MM.1S (cell line): ENCODE results near the gene PXDC1.

Experiments used
- DNase-seq: peaks from one replicate; pipeline ENCODE4 v3.0.0-alpha.2; 2015
- H2AFZ ChIP-seq: fragments of 300-600 bp; sonication (generic); 2 replicates; pipeline ENCODE4 v1.6.0; 2016; ENCODE audit warnings: antibody characterized with exemption, low read length
- H3F3A ChIP-seq: fragments of 300-600 bp; sonication (generic); 2 replicates; pipeline ENCODE4 v1.6.1; 2016; ENCODE audit warnings: mild to moderate bottlenecking, antibody characterized with exemption, low read length, moderate library complexity, mixed read lengths; ENCODE audit not compliant: insufficient read depth
- H3K27ac ChIP-seq: fragments of 300-600 bp; sonication (generic); 2 replicates; pipeline ENCODE4 v1.5.1; 2016; ENCODE audit warnings: mild to moderate bottlenecking, low read length
- H3K27me3 ChIP-seq: fragments of 300-600 bp; sonication (generic); replicated peaks from 2 replicates; pipeline ENCODE4 v1.6.0; 2016; ENCODE audit warnings: low read length; ENCODE audit not compliant: insufficient read depth
- H3K36me3 ChIP-seq: fragments of 300-600 bp; sonication (generic); replicated peaks from 2 replicates; pipeline ENCODE4 v1.6.1; 2016; ENCODE audit warnings: mild to moderate bottlenecking, low read length, mixed read lengths; ENCODE audit not compliant: insufficient read depth
- H3K4me1 ChIP-seq: fragments of 300-600 bp; sonication (generic); 2 replicates; pipeline ENCODE4 v1.6.1; 2016; ENCODE audit warnings: low read length, mixed read lengths
- H3K4me2 ChIP-seq: fragments of 300-600 bp; sonication (generic); 2 replicates; pipeline ENCODE4 v1.6.0; 2016; ENCODE audit warnings: low read depth, low read length
- H3K4me3 ChIP-seq: fragments of 300-600 bp; sonication (generic); 2 replicates; pipeline ENCODE4 v1.5.1; 2016; ENCODE audit warnings: low read length, mixed read lengths
- H3K79me2 ChIP-seq: fragments of 300-600 bp; sonication (generic); 2 replicates; pipeline ENCODE4 v1.6.1; 2016; ENCODE audit warnings: mixed run types, low read length, mixed read lengths
- H3K9ac ChIP-seq: fragments of 300-600 bp; sonication (generic); 2 replicates; pipeline ENCODE4 v1.6.1; 2016; ENCODE audit warnings: low read length, mixed read lengths
- H3K9me2 ChIP-seq: fragments of 300-600 bp; sonication (generic); replicated peaks from 2 replicates; pipeline ENCODE4 v1.6.1; 2016; ENCODE audit warnings: mild to moderate bottlenecking, low read length, mixed read lengths; ENCODE audit not compliant: insufficient read depth
- H3K9me3 ChIP-seq: fragments of 300-600 bp; sonication (generic); replicated peaks from 2 replicates; pipeline ENCODE4 v1.6.1; 2016; ENCODE audit warnings: mild to moderate bottlenecking, low read length, mixed read lengths; ENCODE audit not compliant: insufficient read depth
- H4K20me1 ChIP-seq: fragments of 300-600 bp; sonication (generic); 2 replicates; pipeline ENCODE4 v1.6.1; 2016; ENCODE audit warnings: mild to moderate bottlenecking, low read length, moderate library complexity, mixed read lengths; ENCODE audit not compliant: insufficient read depth
- CTCF ChIP-seq: fragments of 300-600 bp; sonication (generic); IDR thresholded peaks from 2 replicates; pipeline ENCODE4 v1.5.1; 2016; ENCODE audit warnings: antibody characterized with exemption, low read length, mixed read lengths
- EZH2 ChIP-seq: fragments of 300-600 bp; sonication (generic); optimal IDR thresholded peaks from 2 replicates; pipeline ENCODE3; 2017; ENCODE audit warnings: low read depth, mild to moderate bottlenecking, antibody characterized with exemption, low read length, mixed read lengths
- EZH2phosphoT487 ChIP-seq: fragments of 300-600 bp; sonication (generic); IDR thresholded peaks from 2 replicates; pipeline ENCODE4 v1.6.1; 2018; ENCODE audit warnings: antibody characterized with exemption, low read length

Gene PXDC1

GRCh38 chr6:3757241-3757641 is 5.7 kb upstream of the PXDC1 start:
- H3K4me3 ChIP-seq, result no peak overlapping the region
- DNase-seq, result no peak
- TF ChIP-seq EZH2phosphoT487 (no peak), CTCF (no peak), EZH2 (no peak)
- H3K4me1 ChIP-seq, result no peaks in the 10 kb centered on the region
- no peak overlapping the region for H3K27ac ChIP-seq
- no peaks in the 10 kb centered on the region for H3K9me3 ChIP-seq
- H4K20me1 ChIP-seq, result no peaks in the 10 kb centered on the region
- no peaks in the 10 kb centered on the region for H3K79me2 ChIP-seq
- no peak overlapping the region for H3K9ac ChIP-seq
- H3K4me2 ChIP-seq, result no peak overlapping the region
- H3K9me2 ChIP-seq, result no peaks in the 10 kb centered on the region
- no peak overlapping the region for H2AFZ ChIP-seq
- H3K36me3 ChIP-seq, result no peaks in the 10 kb centered on the region
- peaks cover 3% of the 10 kb centered on the region; the same call in 1 of the 2 replicates for H3K27me3 ChIP-seq
- H3F3A ChIP-seq, result no peaks in the 10 kb centered on the region

GRCh38 chr6:3756546-3756945 is 5.0 kb upstream of the PXDC1 start:
- Histone ChIP-seq H3K9me3 (no peaks in the 10 kb centered on the region), H3K4me2 (no peak overlapping the region), H3K4me1 (no peaks in the 10 kb centered on the region), H3F3A (no peaks in the 10 kb centered on the region), H4K20me1 (no peaks in the 10 kb centered on the region), H3K36me3 (no peaks in the 10 kb centered on the region), H2AFZ (no peak overlapping the region), H3K4me3 (no peak overlapping the region), H3K27me3 (peaks cover 5% of the 10 kb centered on the region; the same call in 1 of the 2 replicates), H3K9me2 (no peaks in the 10 kb centered on the region), H3K79me2 (no peaks in the 10 kb centered on the region), H3K27ac (no peak overlapping the region), H3K9ac (no peak overlapping the region)
- TF ChIP-seq CTCF, result no peak
- TF ChIP-seq EZH2phosphoT487, result no peak
- TF ChIP-seq EZH2, result no peak
- no peak for DNase-seq

- no peak overlapping the region for H3K4me3 ChIP-seq
- no peaks in the 10 kb centered on the region for H3K79me2 ChIP-seq
- no peaks in the 10 kb centered on the region for H3K9me2 ChIP-seq
- no peak overlapping the region for H3K4me2 ChIP-seq
- no peaks in the 10 kb centered on the region for H3K36me3 ChIP-seq
- no peaks in the 10 kb centered on the region for H3K4me1 ChIP-seq
- TF ChIP-seq EZH2phosphoT487, result no peak
- no peaks in the 10 kb centered on the region for H3F3A ChIP-seq
- H3K27ac ChIP-seq, result no peak overlapping the region
- H4K20me1 ChIP-seq, result no peaks in the 10 kb centered on the region
- H3K27me3 ChIP-seq, result peaks cover 9% of the 10 kb centered on the region
- H3K9ac ChIP-seq, result no peak overlapping the region
- DNase-seq, result no peak
- no peak overlapping the region for H2AFZ ChIP-seq
- H3K9me3 ChIP-seq, result no peaks in the 10 kb centered on the region
These were observed 4.4 kb upstream of the PXDC1 start for GRCh38 chr6:3755637-3756545.

GRCh38 chr6:3754776-3755175 is 3.3 kb upstream of the PXDC1 start:
- Histone ChIP-seq H3K36me3 (no peaks in the 10 kb centered on the region), H2AFZ (no peak overlapping the region), H3K4me3 (no peak overlapping the region)

More at GRCh38 chr6:3754776-3755175, 3.3 kb upstream of the PXDC1 start:
- no peaks in the 10 kb centered on the region for H3F3A ChIP-seq
- no peak for TF ChIP-seq EZH2phosphoT487
- TF ChIP-seq CTCF, result no peak
- no peak for TF ChIP-seq EZH2
- no peak overlapping the region for H3K27ac ChIP-seq
- H4K20me1 ChIP-seq, result no peaks in the 10 kb centered on the region
- no peaks in the 10 kb centered on the region for H3K79me2 ChIP-seq
- no peaks in the 10 kb centered on the region for H3K4me1 ChIP-seq
- H3K9me3 ChIP-seq, result no peaks in the 10 kb centered on the region
- DNase-seq, result no peak
- no peak overlapping the region for H3K4me2 ChIP-seq
- no peak overlapping the region for H3K9ac ChIP-seq
- peaks cover 21% of the 10 kb centered on the region for H3K27me3 ChIP-seq
- H3K9me2 ChIP-seq, result no peaks in the 10 kb centered on the region
